ENCODE measurements around the gene ATP8A2.

The ATP8A2 gene

DNA sequence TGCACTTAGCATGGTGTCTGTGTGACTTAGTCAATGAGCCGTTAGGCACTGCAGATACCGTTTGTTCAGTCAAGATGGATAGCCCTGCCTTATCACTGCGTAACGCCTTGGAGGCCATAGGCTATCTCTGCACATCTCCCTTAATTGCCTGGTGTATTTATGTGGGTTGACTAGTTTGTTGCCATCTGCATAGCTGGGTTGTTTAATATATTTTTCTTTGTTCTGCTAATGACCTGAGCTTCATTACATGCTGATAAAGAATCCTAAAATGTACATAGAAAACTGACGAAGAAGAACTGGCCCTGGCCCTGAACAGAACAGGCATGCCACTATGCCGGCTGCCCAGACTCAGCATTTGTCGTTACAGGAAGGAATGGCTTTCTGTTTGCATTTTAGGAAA is 382.2 kb downstream of the ATP8A2 start:
- TF ChIP-seq, protein P1, sequence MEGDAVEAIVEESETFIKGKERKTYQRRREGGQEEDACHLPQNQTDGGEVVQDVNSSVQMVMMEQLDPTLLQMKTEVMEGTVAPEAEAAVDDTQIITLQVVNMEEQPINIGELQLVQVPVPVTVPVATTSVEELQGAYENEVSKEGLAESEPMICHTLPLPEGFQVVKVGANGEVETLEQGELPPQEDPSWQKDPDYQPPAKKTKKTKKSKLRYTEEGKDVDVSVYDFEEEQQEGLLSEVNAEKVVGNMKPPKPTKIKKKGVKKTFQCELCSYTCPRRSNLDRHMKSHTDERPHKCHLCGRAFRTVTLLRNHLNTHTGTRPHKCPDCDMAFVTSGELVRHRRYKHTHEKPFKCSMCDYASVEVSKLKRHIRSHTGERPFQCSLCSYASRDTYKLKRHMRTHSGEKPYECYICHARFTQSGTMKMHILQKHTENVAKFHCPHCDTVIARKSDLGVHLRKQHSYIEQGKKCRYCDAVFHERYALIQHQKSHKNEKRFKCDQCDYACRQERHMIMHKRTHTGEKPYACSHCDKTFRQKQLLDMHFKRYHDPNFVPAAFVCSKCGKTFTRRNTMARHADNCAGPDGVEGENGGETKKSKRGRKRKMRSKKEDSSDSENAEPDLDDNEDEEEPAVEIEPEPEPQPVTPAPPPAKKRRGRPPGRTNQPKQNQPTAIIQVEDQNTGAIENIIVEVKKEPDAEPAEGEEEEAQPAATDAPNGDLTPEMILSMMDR (IDR thresholded peaks at IDR 0.05; ENCODE audit: low read length, missing control alignments): no peak
- no peak overlapping the region for H3K4me3 ChIP-seq (replicated peaks; ENCODE audit: low read depth, low read length)
- DNase-seq (ENCODE audit: low read depth): no peak

GRCh38 chr13:25756251-25756650 is 384.5 kb downstream of the ATP8A2 start:
- TF ChIP-seq, protein P1 (IDR thresholded peaks at IDR 0.05; ENCODE audit: low read length, missing control alignments): no peak
- H3K4me3 ChIP-seq (replicated peaks; ENCODE audit: low read depth, low read length): no peak overlapping the region
- DNase-seq (ENCODE audit: low read depth): no peak

DNA sequence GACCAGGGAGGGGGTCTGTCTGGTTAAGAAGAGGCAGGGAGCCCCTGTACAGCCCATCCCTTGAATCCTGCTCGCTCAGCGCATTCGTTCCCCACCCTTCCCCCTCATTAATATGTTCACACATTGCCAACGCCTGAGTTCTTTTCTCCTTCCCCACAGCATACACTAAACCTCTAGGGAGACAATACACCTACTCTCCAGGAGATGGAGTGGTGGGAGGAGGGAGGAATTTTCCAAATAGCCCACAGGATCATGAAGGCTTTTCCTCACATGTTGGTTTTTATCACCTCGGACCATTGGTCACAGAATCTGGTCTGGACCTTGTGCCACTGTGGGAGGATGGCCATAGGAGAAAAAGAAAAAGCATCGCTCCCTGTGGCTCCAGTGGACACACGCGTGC is 385.1 kb downstream of the ATP8A2 start:
- no peak for DNase-seq (ENCODE audit: low read depth)
- TF ChIP-seq, protein P1 (IDR thresholded peaks at IDR 0.05; ENCODE audit: low read length, missing control alignments): no peak
- no peak overlapping the region for H3K4me3 ChIP-seq (replicated peaks; ENCODE audit: low read depth, low read length)

GRCh38 chr13:25761041-25761440 is 389.3 kb downstream of the ATP8A2 start:
- no peak overlapping the region for H3K4me3 ChIP-seq (replicated peaks; ENCODE audit: low read depth, low read length)
- TF ChIP-seq, protein P1 (IDR thresholded peaks at IDR 0.05; ENCODE audit: low read length, missing control alignments): no peak
- DNase-seq (ENCODE audit: low read depth): no peak

DNA sequence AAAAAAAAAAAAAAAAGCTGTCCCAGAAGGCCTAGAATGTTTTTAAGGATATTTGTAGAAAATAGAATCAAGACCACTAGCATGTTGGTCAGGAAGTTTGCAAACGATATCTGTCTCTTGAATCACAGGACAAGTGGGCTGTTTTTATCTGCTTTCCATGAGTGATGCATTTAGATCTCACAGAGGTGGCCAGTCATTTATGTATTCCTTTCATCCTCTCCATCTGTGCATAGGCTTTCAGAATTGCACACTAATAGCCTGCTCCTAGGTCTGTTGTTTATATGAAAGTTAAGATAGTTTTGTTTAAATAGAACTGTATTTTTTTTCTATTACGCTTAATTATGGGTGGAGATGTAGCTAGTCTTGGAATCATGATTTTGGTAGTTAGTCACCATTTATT is 390.5 kb downstream of the ATP8A2 start:
- no peak overlapping the region for H3K4me3 ChIP-seq (replicated peaks; ENCODE audit: low read depth, low read length)
- no peak for DNase-seq (ENCODE audit: low read depth)
- TF ChIP-seq, protein P1 (IDR thresholded peaks at IDR 0.05; ENCODE audit: low read length, missing control alignments): no peak

DNA sequence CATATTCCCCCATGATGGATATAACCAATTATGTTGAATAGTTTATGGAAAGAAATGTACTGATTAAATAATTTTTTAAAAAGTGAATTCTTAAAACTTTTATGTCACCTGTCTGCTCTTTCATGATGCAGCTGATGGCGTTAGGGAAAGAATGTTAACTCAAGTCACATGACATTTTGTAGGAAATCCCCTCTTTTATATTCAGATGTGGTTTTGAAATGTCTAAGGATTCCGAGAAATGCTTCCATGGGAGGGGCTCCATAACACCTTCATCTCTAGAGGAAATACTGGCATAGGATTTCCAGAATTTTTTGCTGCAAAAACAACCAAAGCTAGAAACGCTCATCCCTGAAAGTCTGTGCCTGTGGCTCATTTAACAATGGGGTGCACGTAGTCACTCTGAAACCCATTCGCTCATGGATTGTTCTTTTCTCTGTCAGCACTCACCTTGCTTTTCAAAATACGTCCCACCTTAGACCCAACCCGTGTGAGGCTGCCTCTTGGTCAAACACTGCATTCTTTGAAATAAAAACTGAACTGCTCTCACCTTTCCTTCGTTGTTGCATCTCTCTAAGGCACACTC is 391.1 kb downstream of the ATP8A2 start:
- TF ChIP-seq, protein P1 (IDR thresholded peaks at IDR 0.05; ENCODE audit: low read length, missing control alignments): no peak
- no peak overlapping the region for H3K4me3 ChIP-seq (replicated peaks; ENCODE audit: low read depth, low read length)
- no peak for DNase-seq (ENCODE audit: low read depth)

- TF ChIP-seq, protein P1 (IDR thresholded peaks at IDR 0.05; ENCODE audit: low read length, missing control alignments): no peak
- no peak overlapping the region for H3K4me3 ChIP-seq (replicated peaks; ENCODE audit: low read depth, low read length)
- no peak for DNase-seq (ENCODE audit: low read depth)
Observed at GRCh38 chr13:25764378-25764777, 392.6 kb downstream of the ATP8A2 start.
